ENCODE measurements around the gene CSTB. TPM values are rescaled to one million over a fixed set of nuclear protein-coding genes. Genes with fewer than 3 reads are reported as not detected.

CSTB gene
- total RNA-seq, 1 experiment from 2014 or later, result 57.5 TPM

GRCh38 chr21:43786300-43786806, 10.2 kb upstream of the CSTB start:
- BruUV-seq (replicated peaks), result no TSS peak

More at GRCh38 chr21:43786300-43786806, 10.2 kb upstream of the CSTB start:
- ChIA-PET RAD21 (ENCODE audit: low non-redundant PET in 1 of 2, low total read pairs in 2 of 2, uncharacterized antibody in 2 of 2, unreplicated experiment in 2 of 2) (no interaction called here), POLR2A (no interaction called here), CTCF (no interaction called here)
- TF ChIP-seq SIN3A (IDR thresholded peaks at IDR 0.05; ENCODE audit: low read depth) (no peak), ELF1 (IDR thresholded peaks at IDR 0.05; ENCODE audit: borderline replicate concordance, low read depth) (no peak), REST (IDR thresholded peaks at IDR 0.05; ENCODE audit: low read depth) (no peak), MAX (IDR thresholded peaks at IDR 0.05) (no peak), RAD21 (IDR thresholded peaks at IDR 0.05; ENCODE audit: low read depth) (no peak), ZNF274 (IDR thresholded peaks at IDR 0.05; ENCODE audit: low read depth, low read length) (no peak), TCF7L2 (IDR thresholded peaks at IDR 0.05; ENCODE audit: borderline replicate concordance, extremely low read depth, insufficient read depth, insufficient read length) (no peak), POLR2A (IDR thresholded peaks at IDR 0.05; ENCODE audit: borderline replicate concordance, extremely low read depth, insufficient read depth, insufficient read length) (no peak), EZH2 (IDR thresholded peaks at IDR 0.05) (no peak), JUND (IDR thresholded peaks at IDR 0.05) (no peak), SRF (IDR thresholded peaks at IDR 0.05; ENCODE audit: low read depth) (no peak), CBX3 (IDR thresholded peaks at IDR 0.05; ENCODE audit: low read depth) (no peak), CTCF (IDR thresholded peaks at IDR 0.05 in 2 of 3, conservative IDR thresholded peaks at IDR 0.05 in 1 of 3; ENCODE audit: borderline replicate concordance in 1 of 3, insufficient read depth in 1 of 3, low read depth in 2 of 3, low read length in 2 of 3) (no peak), EGR1 (IDR thresholded peaks at IDR 0.05; ENCODE audit: low read depth) (no peak), FOSL1 (IDR thresholded peaks at IDR 0.05; ENCODE audit: low read depth) (no peak), POLR2AphosphoS5 (IDR thresholded peaks at IDR 0.05; ENCODE audit: low read depth, low read length) (no peak)
- DNase-seq (ENCODE audit: low read depth, low spot score) (no peak), ATAC-seq (no peak)
- Histone ChIP-seq H3K4me3 (replicated peaks in 1 of 2; ENCODE audit: low read depth in 1 of 2, low read length in 2 of 2) (no peak overlapping the region), H3K36me3 (ENCODE audit: control insufficient read depth in 1 of 2, insufficient read depth in 2 of 2, low read length in 2 of 2) (peaks cover 0 to 8% of the 10 kb centered on the region in 2 experiments; a peak in 1 of 4 replicates), H3K4me1 (ENCODE audit: control insufficient read depth in 1 of 2, insufficient read depth in 2 of 2, low read length in 2 of 2) (peaks cover 7 to 33% of the 10 kb centered on the region in 2 experiments; a peak in 3 of 4 replicates), H3K79me2 (ENCODE audit: insufficient read depth, low read length) (peaks cover 20% of the 10 kb centered on the region), H3K4me2 (ENCODE audit: low read length) (no peak overlapping the region), H3K9me2 (ENCODE audit: insufficient read depth) (no peaks in the 10 kb centered on the region), H3K9ac (ENCODE audit: low read length) (no peak overlapping the region), H2AFZ (ENCODE audit: low read depth, low read length, poor library complexity, severe bottlenecking) (no peak overlapping the region), H3K27me3 (ENCODE audit: insufficient read depth, low read length) (no peaks in the 10 kb centered on the region), H4K20me1 (ENCODE audit: insufficient read depth) (no peaks in the 10 kb centered on the region; the same call in 1 of the 2 replicates), H3K27ac (ENCODE audit: low read depth, low read length) (no peak overlapping the region), H3K9me3 (ENCODE audit: control insufficient read depth in 1 of 2, insufficient read depth in 1 of 2, low read depth in 1 of 2, low read length in 2 of 2) (no peaks in the 10 kb centered on the region)
- intact Hi-C loops (cut with micrococcal nuclease), result no loop called here
